Measurements from ENCODE around the gene DTD1. TPM values are rescaled to one million over a fixed set of nuclear protein-coding genes. Genes with fewer than 3 reads are reported as not detected.

The DTD1 gene
- total RNA-seq, 1 donor from 2014 or later = 19.9 TPM

GRCh38 chr20:18635380-18635779 lies 47.5 kb downstream of the DTD1 start:
- no peaks in the 10 kb centered on the region for H3K9me3 ChIP-seq
- no peak overlapping the region for H3K4me3 ChIP-seq
- no peaks in the 10 kb centered on the region for H3K27me3 ChIP-seq
- ATAC-seq (no peak), DNase-seq (no peak)
- H3K27ac ChIP-seq = no peak overlapping the region
- intact Hi-C loops (cut with DNase I) = no loop called here
- TF ChIP-seq CTCF (IDR thresholded peaks at IDR 0.05) = no peak
- no peaks in the 10 kb centered on the region for H3K36me3 ChIP-seq
- no peaks in the 10 kb centered on the region for H3K4me1 ChIP-seq

- intact Hi-C loops (cut with DNase I) = no loop called here
- ATAC-seq = no peak
- Histone ChIP-seq H3K27ac (no peak overlapping the region), H3K4me3 (no peak overlapping the region), H3K27me3 (no peaks in the 10 kb centered on the region), H3K9me3 (no peaks in the 10 kb centered on the region), H3K4me1 (no peaks in the 10 kb centered on the region), H3K36me3 (no peaks in the 10 kb centered on the region)
- no peak for DNase-seq
- TF ChIP-seq CTCF (IDR thresholded peaks at IDR 0.05) = no peak
Measured at GRCh38 chr20:18637224-18637623, 49.4 kb downstream of the DTD1 start.

DNA sequence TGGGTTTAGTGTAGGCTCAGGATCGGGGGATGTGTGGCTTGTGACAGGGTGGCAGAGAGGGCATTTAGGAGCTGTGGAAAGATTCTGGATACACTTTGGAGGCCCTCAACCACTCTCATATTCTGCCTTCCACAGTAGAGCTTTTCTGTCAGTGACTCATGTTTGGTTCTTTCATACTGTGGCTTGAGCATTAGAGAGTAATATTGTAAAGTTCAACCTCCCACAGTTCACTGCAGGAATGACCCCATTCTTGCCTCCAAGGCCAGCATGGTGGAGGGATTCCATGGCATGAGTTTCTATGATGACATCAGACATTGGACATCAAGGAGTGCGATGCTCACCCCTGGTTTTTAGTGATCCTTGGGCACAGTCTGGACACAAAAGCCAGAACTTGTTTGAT lies 50.9 kb downstream of the DTD1 start:
- intact Hi-C loops (cut with DNase I) = no loop called here
- H3K9me3 ChIP-seq = no peaks in the 10 kb centered on the region
- H3K4me1 ChIP-seq = no peaks in the 10 kb centered on the region
- ATAC-seq (no peak), DNase-seq (no peak)
- no peak overlapping the region for H3K27ac ChIP-seq
- TF ChIP-seq CTCF (IDR thresholded peaks at IDR 0.05) = no peak
- H3K27me3 ChIP-seq = no peaks in the 10 kb centered on the region
- H3K4me3 ChIP-seq = no peak overlapping the region
- H3K36me3 ChIP-seq = no peaks in the 10 kb centered on the region

DNA sequence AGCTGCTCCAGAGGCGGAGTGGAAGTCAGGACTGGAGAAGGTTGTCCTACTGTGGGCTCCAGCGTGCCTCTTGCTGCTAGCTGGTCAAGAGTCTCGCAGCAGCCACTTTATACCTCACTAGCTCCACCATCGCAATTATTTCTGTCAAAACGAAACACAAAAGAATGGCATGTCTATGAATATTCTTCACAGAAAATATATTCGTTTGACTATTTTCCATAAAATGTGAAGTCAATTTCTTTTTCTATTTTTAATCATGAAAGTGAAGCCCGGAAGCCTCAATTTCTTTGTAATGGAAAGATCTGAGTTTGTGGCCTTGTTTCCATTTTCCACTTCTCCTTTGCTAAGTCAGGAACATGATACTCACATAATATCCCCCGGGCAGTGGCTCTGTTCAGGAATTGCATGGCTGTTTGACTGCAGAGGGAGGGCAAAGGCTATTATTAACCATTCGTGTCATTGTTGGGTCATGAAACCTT lies 51.7 kb downstream of the DTD1 start:
- Histone ChIP-seq H3K27me3 (no peaks in the 10 kb centered on the region), H3K4me3 (no peak overlapping the region), H3K9me3 (no peaks in the 10 kb centered on the region), H3K4me1 (no peaks in the 10 kb centered on the region), H3K36me3 (no peaks in the 10 kb centered on the region), H3K27ac (no peak overlapping the region)
- no peak for ATAC-seq
- TF ChIP-seq CTCF (IDR thresholded peaks at IDR 0.05) = no peak
- no peak for DNase-seq
- intact Hi-C loops (cut with DNase I) = no loop called here

DNA sequence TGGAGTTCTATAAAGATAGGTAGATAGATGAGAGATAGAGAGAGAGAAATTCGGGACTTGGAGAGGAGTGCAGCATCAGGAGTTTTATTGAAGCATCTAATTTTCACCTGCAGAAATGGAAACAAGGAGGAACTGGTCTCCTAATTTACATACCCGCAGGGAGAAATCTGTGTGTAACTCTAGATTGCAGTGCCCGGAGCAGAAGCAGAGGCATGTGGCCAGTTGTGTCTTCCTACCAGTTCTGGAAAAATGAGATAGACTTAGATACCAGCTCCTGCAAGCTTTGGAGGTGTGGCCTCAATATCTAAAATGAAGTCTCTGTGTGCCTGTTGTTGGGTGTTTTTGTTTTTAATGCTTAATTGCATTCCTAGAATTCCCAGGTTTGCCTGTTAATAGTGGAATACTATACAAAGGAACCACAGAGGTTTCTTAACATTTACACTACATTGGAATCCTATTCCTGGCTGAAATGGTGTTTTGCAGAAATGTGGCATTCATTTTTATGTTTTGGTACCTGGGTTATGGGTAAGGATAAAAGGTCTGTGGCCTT lies 57.4 kb downstream of the DTD1 start:
- intact Hi-C loops (cut with DNase I) = no loop called here
- TF ChIP-seq CTCF (IDR thresholded peaks at IDR 0.05) = no peak
- no peak for DNase-seq
- no peaks in the 10 kb centered on the region for H3K4me1 ChIP-seq
- H3K36me3 ChIP-seq = no peaks in the 10 kb centered on the region
- H3K9me3 ChIP-seq = no peaks in the 10 kb centered on the region
- H3K27me3 ChIP-seq = no peaks in the 10 kb centered on the region
- no peak for ATAC-seq
- no peak overlapping the region for H3K4me3 ChIP-seq
- H3K27ac ChIP-seq = no peak overlapping the region

DNA sequence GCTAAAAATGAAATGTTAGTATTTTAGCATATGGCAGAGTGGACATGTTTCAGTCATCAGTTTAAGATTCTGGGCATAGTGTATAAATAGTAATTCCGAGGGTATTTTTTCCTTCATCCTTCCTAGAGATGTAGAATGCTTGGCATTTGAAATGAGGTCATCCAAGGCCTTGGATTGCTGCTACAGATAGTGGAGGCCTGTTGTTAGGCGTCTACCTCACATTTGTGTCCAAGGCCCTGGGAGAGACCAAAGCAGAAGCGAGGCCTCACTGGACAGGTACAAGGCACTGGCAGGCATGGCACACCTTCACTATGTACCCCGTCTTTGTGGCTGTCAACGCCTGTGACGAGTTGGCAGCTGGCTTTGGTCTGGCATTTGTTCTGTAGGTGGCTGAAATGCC lies 58.0 kb downstream of the DTD1 start:
- H3K27ac ChIP-seq = no peak overlapping the region
- no peaks in the 10 kb centered on the region for H3K27me3 ChIP-seq
- no peak for TF ChIP-seq CTCF (IDR thresholded peaks at IDR 0.05)
- DNase-seq = no peak
- H3K9me3 ChIP-seq = no peaks in the 10 kb centered on the region
- intact Hi-C loops (cut with DNase I) = no loop called here
- H3K4me3 ChIP-seq = no peak overlapping the region
- H3K4me1 ChIP-seq = no peaks in the 10 kb centered on the region
- H3K36me3 ChIP-seq = no peaks in the 10 kb centered on the region
- ATAC-seq = no peak

Measured in upper lobe of right lung (tissue), 1 donor.